CD4-positive, alpha-beta memory T cell (primary cell): ENCODE measurements around the gene NAA80. TPM values are rescaled to one million over a fixed set of nuclear protein-coding genes. Genes with fewer than 3 reads are reported as not detected.
A peak's percentile ranks its signal among the peaks of the same experiment; 100 is the strongest.
"Not testable (repeated sequence)": the region's sequence is repeated elsewhere in the genome, so short reads cannot be mapped to it uniquely, and the experiment has no call there.

Experiments
- CTCF ChIA-PET: fragments of 350-600 bp; sonication (Branson Sonifier 250); formaldehyde crosslinking; loops from one replicate; lab custom pipeline; 2021; ENCODE audit warnings: inconsistent platforms; ENCODE audit not compliant: partially characterized antibody; lab: Charles Lee
- POLR2A ChIA-PET: fragments of 350-600 bp; sonication (Branson Sonifier 250); formaldehyde crosslinking; loops from one replicate; lab custom pipeline; 2021; ENCODE audit not compliant: partially characterized antibody; lab: Charles Lee
- DNase-seq, 5 donors: peaks; one replicate each; pipeline versions ENCODE4 v3.0.0 to v3.0.0-alpha.2; 2020 to 2022; ENCODE audit warnings: mixed read lengths in 1 of 5
- H3K27ac ChIP-seq: one replicate; pipeline ENCODE4 v1.7.0; 2013; ENCODE audit warnings: low read depth, low read length
- H3K27me3 ChIP-seq: 2 replicates; pipeline ENCODE4 v1.7.0; 2013; ENCODE audit warnings: mild to moderate bottlenecking, low read length, moderate library complexity; ENCODE audit not compliant: insufficient read depth
- H3K36me3 ChIP-seq: 2 replicates; pipeline ENCODE4 v1.7.0; 2013; ENCODE audit warnings: mild to moderate bottlenecking, low read length, moderate library complexity; ENCODE audit not compliant: insufficient read depth
- H3K4me1 ChIP-seq: 2 replicates; pipeline ENCODE4 v1.7.0; 2013; ENCODE audit warnings: mild to moderate bottlenecking, low read length, moderate library complexity; ENCODE audit not compliant: insufficient read depth
- H3K4me3 ChIP-seq, 2 donors: one replicate each; pipeline ENCODE4 v1.7.0; 2013; ENCODE audit warnings: low read length in 2 of 2, mild to moderate bottlenecking in 1 of 2
- H3K9me3 ChIP-seq, 2 donors: one replicate each; pipeline ENCODE4 v1.7.0; 2013; ENCODE audit warnings: low read length in 2 of 2, control low read depth in 1 of 2; ENCODE audit not compliant: control insufficient read depth in 1 of 2
- H3K27ac Mint-ChIP-seq, 7 donors: one replicate each; pipeline ENCODE4 v1.8.0; 2020 to 2021; ENCODE audit warnings: mixed read lengths in 7 of 7, mild to moderate bottlenecking in 6 of 7, inconsistent platforms in 3 of 7, moderate library complexity in 3 of 7
- H3K27me3 Mint-ChIP-seq, 2 donors: one replicate each; pipeline ENCODE4 v1.8.0; 2020 to 2021; ENCODE audit warnings: mixed read lengths in 2 of 2
- H3K36me3 Mint-ChIP-seq, 2 donors: one replicate each; pipeline ENCODE4 v1.8.0; 2020 to 2021; ENCODE audit warnings: mixed read lengths in 2 of 2, inconsistent platforms in 1 of 2, mild to moderate bottlenecking in 1 of 2
- H3K4me1 Mint-ChIP-seq, 4 donors: one replicate each; pipeline ENCODE4 v1.8.0; 2020 to 2021; ENCODE audit warnings: mixed read lengths in 4 of 4, mild to moderate bottlenecking in 1 of 4
- H3K4me3 Mint-ChIP-seq, 8 donors: one replicate each; pipeline ENCODE4 v1.8.0; 2020 to 2021; ENCODE audit warnings: mixed read lengths in 8 of 8, mild to moderate bottlenecking in 7 of 8, moderate library complexity in 6 of 8, inconsistent platforms in 3 of 8
- H3K9me3 Mint-ChIP-seq, 8 donors: one replicate each; pipeline ENCODE4 v1.8.0; 2020 to 2021; ENCODE audit warnings: mixed read lengths in 8 of 8, mild to moderate bottlenecking in 5 of 8, inconsistent platforms in 3 of 8, moderate library complexity in 1 of 8
- intact Hi-C: fragments of 100-400 bp; cut with micrococcal nuclease; formaldehyde crosslinking; loops from one replicate; pipeline ENCODE4 v1.15.1; 2023
- polyA plus RNA-seq, 2 donors: library from polyadenylated mRNA; unstranded; fragments of 300-500 nt; fragmentation: Illumina TruSeq; gene quantifications; one replicate each; pipeline ENCODE4 v1.2.3, GENCODE V29; 2021
- total RNA-seq, 2 experiments: library from RNA; stranded (reverse); gene quantifications; one replicate each; pipeline ENCODE4 v1.2.3, GENCODE V29; 2021

Gene NAA80
- total and polyA plus RNA-seq, 4 experiments from 2014 or later = 16.7 to 33.7 (median 31.7) TPM

GRCh38 chr3:50264964-50265485 lies 34.2 kb downstream of the NAA80 start:
- no peaks in the 10 kb centered on the region for H3K4me1 Mint-ChIP-seq
- Histone ChIP-seq H3K36me3 (no peaks in the 10 kb centered on the region), H3K27ac (no peak overlapping the region), H3K9me3 (no peaks in the 10 kb centered on the region), H3K4me1 (peaks cover 7% of the 10 kb centered on the region), H3K27me3 (no peaks in the 10 kb centered on the region), H3K4me3 (no peak overlapping the region)
- peak in 1 of 5 donors; percentile 34 for DNase-seq
- no peak overlapping the region for H3K27ac Mint-ChIP-seq
- H3K36me3 Mint-ChIP-seq = no peaks in the 10 kb centered on the region
- intact Hi-C loops = no loop called here
- CTCF ChIA-PET = interaction anchor here (1.2 to 1.4 kb wide), 2 partner anchors 18 to 74 kb away, joined by 3 to 4 read pairs; no protein-coding TSS in a partner anchor
- H3K27me3 Mint-ChIP-seq = peaks cover 0 to 3% of the 10 kb centered on the region in 2 donors
- POLR2A ChIA-PET = no interaction called here
- peaks cover 0 to 2% (median 0%) of the 10 kb centered on the region in 8 donors for H3K9me3 Mint-ChIP-seq
- H3K4me3 Mint-ChIP-seq = no peak overlapping the region

GRCh38 chr3:50264383-50264963 lies 34.7 kb downstream of the NAA80 start:
- Histone ChIP-seq H3K27me3 (no peaks in the 10 kb centered on the region), H3K4me1 (peaks cover 11% of the 10 kb centered on the region), H3K9me3 (no peaks in the 10 kb centered on the region), H3K4me3 (no peak overlapping the region), H3K36me3 (no peaks in the 10 kb centered on the region), H3K27ac (no peak overlapping the region)
- intact Hi-C loops = no loop called here
- CTCF ChIA-PET = interaction anchor here (0.7 to 1.9 kb wide), 3 partner anchors 14 to 18 kb away, joined by 3 to 6 read pairs (median 4); no protein-coding TSS in a partner anchor
- Mint-ChIP-seq H3K9me3 (peaks cover 0 to 2% (median 0%) of the 10 kb centered on the region in 8 donors), H3K4me3 (no peak overlapping the region), H3K36me3 (peaks cover 0 to 1% of the 10 kb centered on the region in 2 donors), H3K27me3 (peaks cover 0 to 3% of the 10 kb centered on the region in 2 donors), H3K4me1 (peaks cover 2 to 4% (median 3%) of the 10 kb centered on the region in 4 donors), H3K27ac (no peak overlapping the region)
- peak in 1 of 5 donors; percentile 20 for DNase-seq
- POLR2A ChIA-PET = interaction anchor here (0.6 to 1.5 kb wide), 5 partner anchors 15 to 793 kb away, joined by 3 to 8 read pairs (median 5); no protein-coding TSS in a partner anchor

DNA sequence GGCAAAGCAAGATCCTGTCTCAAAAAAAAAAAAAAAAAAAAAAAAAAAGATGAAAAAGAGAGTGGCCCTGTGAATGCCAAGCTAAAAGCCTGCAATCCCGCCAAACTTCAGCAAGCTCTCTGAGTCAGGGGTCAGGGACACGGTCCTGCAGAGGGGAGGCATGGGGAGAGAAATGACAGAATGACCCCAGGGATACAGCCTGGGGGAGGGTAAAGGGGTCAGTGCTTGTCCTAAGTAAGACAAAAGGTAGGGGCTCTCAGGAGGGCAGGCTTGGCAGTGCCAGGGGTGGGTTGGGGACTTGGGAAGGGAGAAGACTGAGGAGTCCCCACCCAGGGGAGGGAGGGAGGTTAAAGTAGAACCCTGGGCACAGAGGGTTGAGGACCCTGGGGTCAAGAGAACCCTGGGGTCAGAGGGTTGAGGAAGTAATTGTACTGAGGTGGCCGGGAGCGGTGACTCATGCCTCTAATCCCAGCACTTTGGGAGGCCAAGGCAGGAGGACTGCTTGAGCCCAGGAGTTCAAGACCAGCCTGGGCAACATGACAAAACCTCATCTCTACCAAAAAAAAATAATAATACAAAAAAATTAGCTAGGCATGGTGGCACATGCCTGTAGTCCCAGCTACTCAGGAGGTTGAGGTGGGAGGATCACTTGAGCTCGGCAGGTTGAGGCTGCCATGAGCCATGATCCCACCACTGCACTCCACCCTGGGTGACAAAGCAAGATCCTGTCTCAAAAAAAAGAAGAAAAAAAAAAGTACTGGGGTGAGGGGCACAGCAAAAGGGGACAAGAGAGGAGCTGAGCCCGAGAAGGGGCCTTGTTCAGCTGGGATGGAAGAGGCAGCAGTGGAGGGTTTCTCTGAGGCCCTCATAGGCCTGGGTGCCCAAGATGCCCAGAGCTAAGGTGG lies 35.5 kb downstream of the NAA80 start:
- no peaks in the 10 kb centered on the region for H3K27me3 ChIP-seq
- H3K4me3 ChIP-seq = no peak overlapping the region
- peak overlapping the region in 1 of 7 donors; percentile 75 for H3K27ac Mint-ChIP-seq
- POLR2A ChIA-PET = interaction anchor here (0.6 to 1.5 kb wide), 10 partner anchors 12 to 793 kb away, joined by 3 to 8 read pairs (median 4); partner anchors contain the start of genes HYAL3, LSMEM2 and NAA80
- no peak overlapping the region for H3K27ac ChIP-seq
- H3K4me1 ChIP-seq = peaks cover 13% of the 10 kb centered on the region
- H3K36me3 ChIP-seq = no peaks in the 10 kb centered on the region
- intact Hi-C loops = no loop called here
- DNase-seq = peak in 1 of 5 donors; percentile 35
- CTCF ChIA-PET = interaction anchor here (0.6 to 1.9 kb wide), 6 partner anchors 8 to 45 kb away, joined by 3 to 10 read pairs (median 4); no protein-coding TSS in a partner anchor
- H3K9me3 Mint-ChIP-seq = peaks cover 0 to 2% (median 0%) of the 10 kb centered on the region in 8 donors
- H3K9me3 ChIP-seq = no peaks in the 10 kb centered on the region
- H3K4me1 Mint-ChIP-seq = peaks cover 2 to 9% (median 4%) of the 10 kb centered on the region in 4 donors
- H3K27me3 Mint-ChIP-seq = peaks cover 0 to 3% of the 10 kb centered on the region in 2 donors
- no peak overlapping the region for H3K4me3 Mint-ChIP-seq
- peaks cover 0 to 8% of the 10 kb centered on the region in 2 donors for H3K36me3 Mint-ChIP-seq

DNA sequence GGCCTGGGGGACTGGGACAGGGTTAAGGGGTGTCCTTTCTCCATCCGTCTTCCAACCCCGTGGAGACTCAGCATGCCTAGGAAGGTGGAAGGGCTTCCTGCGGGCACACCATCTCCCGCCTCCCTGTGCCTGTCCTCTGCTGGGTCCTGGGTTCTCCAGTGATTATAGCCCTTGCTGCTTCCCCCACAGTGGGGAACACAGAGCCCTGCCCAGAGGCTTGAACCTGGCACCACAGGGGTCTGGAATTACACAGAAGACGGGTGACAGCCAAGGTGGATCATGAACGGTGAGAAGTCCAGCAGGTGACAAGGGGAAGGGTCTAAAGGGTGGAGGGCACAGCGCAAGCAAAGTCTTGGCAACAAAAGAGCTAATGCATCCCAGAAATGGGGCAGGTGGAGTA lies 36.4 kb downstream of the NAA80 start:
- peak in 1 of 5 donors; percentile 9 for DNase-seq
- intact Hi-C loops = no loop called here
- Histone ChIP-seq H3K27ac (no peak overlapping the region), H3K27me3 (no peaks in the 10 kb centered on the region), H3K4me1 (peaks cover 13% of the 10 kb centered on the region), H3K4me3 (no peak overlapping the region), H3K9me3 (no peaks in the 10 kb centered on the region), H3K36me3 (peaks cover 7% of the 10 kb centered on the region)
- ChIA-PET POLR2A (interaction anchor here (0.8 to 1.5 kb wide), 4 partner anchors 16 to 36 kb away, joined by 3 to 8 read pairs (median 4); partner anchors contain the start of genes HYAL3, LSMEM2 and NAA80), CTCF (interaction anchor here (1.3 to 1.9 kb wide), 2 partner anchors 12 to 16 kb away, joined by 6 to 10 read pairs; no protein-coding TSS in a partner anchor)
- H3K4me3 Mint-ChIP-seq = no peak overlapping the region
- H3K27me3 Mint-ChIP-seq = no peaks in the 10 kb centered on the region
- H3K36me3 Mint-ChIP-seq = peaks cover under 1 to 14% of the 10 kb centered on the region in 2 donors
- H3K9me3 Mint-ChIP-seq = peaks cover 0 to 2% (median 0%) of the 10 kb centered on the region in 8 donors
- peaks cover 2 to 9% (median 4%) of the 10 kb centered on the region in 4 donors for H3K4me1 Mint-ChIP-seq
- peak overlapping the region in 2 of 7 donors; percentile 30 to 47 for H3K27ac Mint-ChIP-seq

GRCh38 chr3:50262200-50262599 lies 37.0 kb downstream of the NAA80 start:
- H3K36me3 Mint-ChIP-seq = peaks cover 6 to 20% of the 10 kb centered on the region in 2 donors
- H3K4me3 ChIP-seq, H3K4me3 Mint-ChIP-seq, H3K27me3 ChIP-seq, H3K4me1 Mint-ChIP-seq, H3K9me3 ChIP-seq, H3K9me3 Mint-ChIP-seq, intact Hi-C loops, H3K27ac ChIP-seq, H3K27me3 Mint-ChIP-seq: not testable (repeated sequence)
- peak overlapping the region in 2 of 7 donors; percentile 46 to 59 for H3K27ac Mint-ChIP-seq
- Histone ChIP-seq H3K36me3 (peaks cover 12% of the 10 kb centered on the region), H3K4me1 (peaks cover 13% of the 10 kb centered on the region)
- CTCF ChIA-PET = interaction anchor here (1.0 to 4.3 kb wide), 4 partner anchors 15 to 70 kb away, joined by 3 to 31 read pairs (median 6); partner anchors contain the start of gene GNAT1
- DNase-seq = peak in 1 of 5 donors; percentile 16
- POLR2A ChIA-PET = interaction anchor here (1.3 to 5.2 kb wide), 2 partner anchors 14 to 75 kb away, joined by 4 to 35 read pairs; no protein-coding TSS in a partner anchor

DNA sequence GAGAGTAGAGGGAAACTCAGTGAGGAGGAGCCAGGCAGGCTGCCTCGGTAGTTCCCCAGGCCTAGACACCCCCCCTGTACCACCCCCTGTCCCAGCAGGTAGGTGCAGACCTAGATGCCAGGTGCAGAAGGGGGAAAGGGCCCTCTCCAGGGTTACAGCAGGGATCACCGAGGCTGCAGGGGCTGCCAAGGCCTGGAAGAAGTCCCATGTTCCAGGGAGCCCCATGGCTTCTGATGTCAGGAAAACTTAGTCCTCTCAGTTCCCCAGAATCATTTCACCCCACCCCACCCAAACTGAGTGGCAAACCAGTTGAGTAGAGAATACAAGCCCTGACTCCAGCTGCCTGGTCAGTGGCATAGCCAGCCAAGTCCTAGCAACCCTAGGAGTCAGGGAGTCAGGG lies 37.7 kb downstream of the NAA80 start:
- no peak overlapping the region for H3K27ac ChIP-seq
- peaks cover 13% of the 10 kb centered on the region for H3K4me1 ChIP-seq
- no peak overlapping the region for H3K4me3 ChIP-seq
- peak overlapping the region in 1 of 7 donors; percentile 42 for H3K27ac Mint-ChIP-seq
- peak overlapping the region in 2 of 8 donors; percentile 32 to 54 for H3K4me3 Mint-ChIP-seq
- intact Hi-C loops = no loop called here
- H3K9me3 ChIP-seq = no peaks in the 10 kb centered on the region
- H3K36me3 Mint-ChIP-seq = peaks cover 13 to 27% of the 10 kb centered on the region in 2 donors
- peak in 1 of 5 donors; percentile 29 for DNase-seq
- ChIA-PET CTCF (interaction anchor here (1.0 to 6.2 kb wide), 7 partner anchors 12 to 69 kb away, joined by 3 to 34 read pairs (median 8); partner anchors contain the start of genes GNAT1 and TUSC2), POLR2A (interaction anchor here (1.3 to 5.2 kb wide), 3 partner anchors 13 to 76 kb away, joined by 3 to 35 read pairs (median 4); no protein-coding TSS in a partner anchor)
- peaks cover 19% of the 10 kb centered on the region for H3K36me3 ChIP-seq
- H3K27me3 Mint-ChIP-seq = no peaks in the 10 kb centered on the region
- H3K4me1 Mint-ChIP-seq = peaks cover 3 to 9% (median 4%) of the 10 kb centered on the region in 4 donors
- H3K9me3 Mint-ChIP-seq = peaks cover 0 to 2% (median 0%) of the 10 kb centered on the region in 8 donors
- no peaks in the 10 kb centered on the region for H3K27me3 ChIP-seq
